NCI-H524 (cell line): ENCODE measurements around the gene ALG14.
A peak's percentile ranks its signal among the peaks of the same experiment; 100 is the strongest.
"Not testable (repeated sequence)": the region's sequence is repeated elsewhere in the genome, so short reads cannot be mapped to it uniquely, and the experiment has no call there.

Source experiments
- DNase-seq, 2 experiments: peaks; one replicate each; lab custom pipeline; 2025; lab: John Stamatoyannopoulos, UW

The ALG14 gene

DNA sequence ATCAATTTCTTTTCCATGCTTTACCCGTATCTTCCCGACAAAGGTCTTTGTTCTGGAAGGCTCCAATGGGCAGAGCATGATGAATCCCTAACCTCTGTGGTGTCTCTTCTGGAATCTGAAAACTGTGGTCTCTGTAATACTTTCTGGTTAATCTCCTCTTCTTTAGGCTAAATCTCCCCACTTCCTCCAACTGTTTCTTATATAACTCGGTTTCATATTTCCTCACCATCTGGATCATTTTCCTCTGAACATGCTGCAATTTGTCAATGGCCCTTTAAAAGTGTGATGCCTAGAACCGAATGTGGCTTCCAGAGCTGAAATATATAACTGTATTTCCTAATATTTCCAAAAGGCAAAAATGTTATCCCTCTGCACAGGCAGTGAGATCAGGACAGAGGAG lies 66.1 kb downstream of the ALG14 start:
- peak; percentile 76 to 93 for DNase-seq

DNA sequence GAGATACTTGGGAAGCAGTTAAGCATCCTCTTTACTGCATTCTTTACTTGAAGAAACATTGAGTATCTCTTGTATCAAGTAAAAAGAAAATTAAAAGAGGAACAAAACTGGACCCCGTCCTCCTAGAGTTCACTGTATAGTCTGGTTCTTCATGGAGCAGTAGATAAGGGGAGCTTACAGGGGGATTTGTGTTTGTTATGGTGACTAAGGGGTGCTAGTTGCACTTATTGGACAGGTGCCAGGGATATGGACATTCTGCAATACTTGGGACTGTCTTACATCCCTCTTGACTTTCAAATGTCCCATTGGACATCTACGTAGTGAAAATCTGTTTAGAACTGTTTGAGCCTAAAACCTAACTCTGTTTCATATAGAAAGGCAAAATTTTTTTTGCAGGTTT lies 67.2 kb downstream of the ALG14 start:
- no peak for DNase-seq

DNA sequence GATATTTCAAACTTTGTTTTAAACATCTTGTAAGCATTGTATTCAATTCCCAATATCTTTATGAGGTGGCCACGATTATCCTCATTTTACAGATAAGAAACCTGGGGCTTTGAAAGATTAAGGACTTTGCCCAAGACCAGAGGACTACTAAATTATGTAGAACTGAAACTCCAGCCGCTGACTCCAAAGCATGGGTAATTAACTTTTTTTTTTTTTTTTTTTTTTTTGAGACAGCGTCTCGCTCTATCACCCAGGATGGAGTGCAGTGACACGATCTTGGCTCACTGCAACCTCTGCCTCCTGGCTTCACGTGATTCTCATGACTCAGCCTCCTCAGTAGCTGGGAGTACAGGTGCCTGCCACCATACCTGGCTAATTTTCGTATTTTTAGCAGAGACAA lies 68.7 kb downstream of the ALG14 start:
- DNase-seq, result no peak

DNA sequence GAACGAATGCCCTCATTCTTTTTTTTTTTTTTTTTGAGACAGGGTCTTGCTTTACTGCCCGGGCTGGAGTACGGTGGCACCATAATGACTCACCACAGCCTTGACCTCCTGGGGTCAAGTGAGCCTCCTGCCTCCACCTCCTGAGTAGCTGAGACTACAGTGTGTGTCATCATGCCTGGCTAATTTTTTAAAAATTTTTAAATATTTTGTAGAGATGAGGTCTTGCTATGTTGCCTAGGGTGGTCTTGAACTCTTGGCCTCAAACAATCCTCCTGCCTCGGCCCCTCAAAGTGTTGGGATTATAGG lies 69.4 kb downstream of the ALG14 start:
- no peak for DNase-seq

DNA sequence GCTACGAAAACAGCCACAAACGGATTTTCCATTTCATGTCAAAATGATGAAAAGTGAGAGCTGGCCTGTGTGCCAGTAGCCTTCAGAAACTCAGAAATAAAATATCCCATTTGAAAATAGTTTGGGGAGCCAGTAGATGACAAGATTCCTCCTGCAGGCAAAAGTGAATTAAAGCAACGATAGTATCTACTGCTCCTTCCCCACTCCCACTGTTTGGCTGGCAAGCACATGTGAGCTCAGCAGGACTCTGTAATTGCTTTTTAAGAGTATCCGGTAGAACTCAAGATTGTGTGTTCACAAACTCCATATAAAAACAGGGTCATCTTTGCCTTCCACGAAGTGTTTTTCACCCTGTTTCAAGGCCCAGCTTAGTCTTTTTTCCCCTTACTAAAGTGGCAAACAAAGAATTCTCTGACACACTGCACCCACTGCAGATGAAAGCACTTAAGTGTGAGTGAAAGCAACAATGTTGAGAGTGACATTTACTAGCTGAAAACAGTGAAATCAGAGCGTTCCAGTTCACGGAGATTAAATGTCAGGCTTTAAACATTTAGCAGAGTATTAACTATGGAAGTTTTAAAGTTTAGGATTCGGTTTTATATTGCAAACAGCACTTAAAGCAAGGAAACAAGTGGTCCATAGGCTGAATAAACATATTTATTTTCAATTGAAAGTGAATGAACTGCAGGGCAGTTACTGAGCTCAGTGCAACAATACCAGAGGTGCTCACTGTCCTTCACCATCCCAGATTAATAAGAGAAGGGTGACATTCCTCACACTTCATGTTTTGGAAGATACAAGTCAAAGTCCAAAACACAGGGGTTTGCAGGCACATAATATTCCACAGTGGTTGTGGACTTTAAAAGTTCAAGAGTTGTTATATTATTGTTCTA lies 70.0 kb downstream of the ALG14 start:
- DNase-seq, result no peak

DNA sequence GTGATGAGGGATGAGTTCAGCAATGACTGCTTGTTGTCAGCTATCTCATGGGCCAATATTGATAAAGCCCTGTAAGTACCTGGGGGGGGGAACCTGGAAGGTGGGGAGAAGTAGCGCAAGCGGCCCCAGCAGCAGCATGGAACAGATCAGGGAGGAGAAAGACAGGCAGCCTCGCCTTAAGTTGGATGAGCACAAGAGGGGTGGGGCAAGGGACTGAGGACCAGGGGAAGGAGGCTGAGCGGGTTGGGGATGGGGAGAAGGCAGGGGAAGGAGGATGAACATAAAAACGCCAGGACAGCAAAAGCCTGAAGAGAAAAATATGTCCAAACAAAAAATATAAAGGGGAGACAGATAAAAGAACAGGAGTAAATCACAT lies 70.6 kb downstream of the ALG14 start:
- DNase-seq, result no peak

DNA sequence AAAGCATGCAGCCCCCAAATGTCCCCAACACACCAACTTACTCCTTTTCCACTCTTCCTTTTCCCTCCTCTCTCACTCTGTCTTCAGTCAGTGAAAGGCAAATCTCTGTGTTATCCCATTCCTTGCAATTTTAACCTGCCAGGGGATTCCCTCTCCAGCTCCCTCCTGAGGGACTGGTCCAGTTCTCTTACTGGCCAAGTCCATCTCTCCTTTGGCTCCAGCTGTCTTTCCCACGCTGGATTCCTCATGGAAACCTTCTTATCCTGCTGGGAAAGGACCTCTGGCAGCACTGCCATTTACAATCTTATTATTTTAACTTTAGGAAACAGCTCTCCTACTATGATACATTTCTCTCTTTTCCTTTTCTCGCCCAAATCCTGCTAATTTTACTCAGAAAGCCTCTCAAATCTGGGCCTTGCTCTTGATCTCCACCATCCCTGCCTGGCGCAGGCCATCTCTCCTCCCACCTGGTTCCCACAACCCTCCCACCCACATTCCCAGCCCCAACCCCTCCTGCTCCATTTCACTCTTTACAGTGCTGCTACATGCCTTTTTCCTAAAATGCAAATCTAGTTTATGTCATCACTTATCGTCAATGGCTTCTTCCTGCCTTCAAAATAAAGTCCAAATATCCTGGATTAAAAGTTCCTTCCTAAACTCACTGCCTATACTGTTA lies 73.2 kb downstream of the ALG14 start:
- DNase-seq, result no peak

DNA sequence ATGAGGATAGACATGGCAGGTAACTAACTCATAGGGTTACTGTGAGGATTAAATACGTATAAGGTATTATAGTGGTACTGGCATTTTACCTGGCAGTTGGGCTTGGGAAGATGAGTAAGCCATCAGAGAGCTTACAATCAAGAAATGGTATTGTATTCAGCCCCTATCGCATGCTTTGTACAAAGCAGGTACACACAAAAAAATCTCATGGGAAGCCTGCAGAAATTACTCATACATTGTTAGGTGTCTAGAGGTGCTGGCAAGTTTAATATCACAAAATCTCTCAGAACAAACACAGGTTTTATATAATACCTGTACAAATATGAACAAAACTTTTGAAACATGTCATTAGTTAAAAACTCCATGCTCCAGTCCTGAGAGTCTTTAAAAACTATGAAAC lies 74.0 kb downstream of the ALG14 start:
- DNase-seq, result no peak

DNA sequence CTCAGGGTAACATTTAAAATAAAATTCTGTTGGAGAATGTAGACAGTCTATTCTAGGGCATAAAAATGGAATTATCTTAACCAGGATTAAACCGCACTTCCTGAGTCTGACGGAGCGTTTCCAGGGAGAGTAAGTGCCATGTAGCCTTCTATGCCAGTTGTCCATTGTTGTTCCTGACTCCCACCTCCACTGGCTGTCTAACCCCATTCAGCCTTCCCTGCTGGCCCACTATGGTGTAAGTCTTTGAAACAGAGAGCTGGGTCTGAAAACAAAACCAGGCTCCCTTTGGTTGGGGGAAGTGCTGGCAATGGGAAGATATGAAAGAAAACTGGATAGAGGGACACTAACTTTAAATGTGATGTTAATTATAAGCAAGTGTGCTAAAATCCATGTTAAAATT lies 74.6 kb downstream of the ALG14 start:
- no peak for DNase-seq

DNA sequence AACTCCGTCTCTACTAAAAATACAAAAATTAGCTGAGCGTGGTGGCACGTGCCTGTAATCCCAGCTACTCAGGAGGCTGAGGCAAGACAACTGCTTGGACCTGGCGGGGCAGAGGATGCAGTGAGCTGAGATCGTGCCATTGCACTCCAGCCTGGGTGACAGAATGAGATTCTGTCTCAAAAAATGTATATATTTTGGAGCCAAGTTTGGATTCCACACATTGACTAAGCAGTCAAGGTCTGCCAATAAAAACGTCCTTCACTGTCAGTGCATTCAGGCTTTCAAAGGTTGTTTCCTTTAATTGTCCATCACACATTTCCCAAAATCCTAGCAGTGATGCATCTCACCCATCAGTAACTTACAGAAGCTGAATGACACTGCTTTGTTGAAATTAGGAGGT lies 77.2 kb downstream of the ALG14 start:
- DNase-seq, result not testable (repeated sequence)

DNA sequence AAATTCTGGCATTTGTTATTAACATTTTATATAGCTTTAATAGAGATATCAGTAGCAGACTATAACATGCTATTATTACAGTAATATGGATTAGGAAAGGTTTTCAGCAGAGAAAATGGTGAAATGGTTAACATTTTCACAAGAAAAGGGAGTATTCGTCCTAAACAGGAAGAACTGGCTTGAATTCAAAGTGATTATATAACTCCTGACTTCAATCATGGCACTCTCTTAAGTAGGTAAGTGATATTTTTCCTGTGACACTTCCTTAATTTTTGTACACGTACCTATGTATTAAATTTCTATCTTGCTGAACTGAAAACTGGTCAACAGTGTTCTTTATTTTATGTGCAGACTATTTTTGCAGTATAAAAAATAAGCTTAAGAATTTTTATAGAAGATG lies 77.9 kb downstream of the ALG14 start:
- no peak for DNase-seq

DNA sequence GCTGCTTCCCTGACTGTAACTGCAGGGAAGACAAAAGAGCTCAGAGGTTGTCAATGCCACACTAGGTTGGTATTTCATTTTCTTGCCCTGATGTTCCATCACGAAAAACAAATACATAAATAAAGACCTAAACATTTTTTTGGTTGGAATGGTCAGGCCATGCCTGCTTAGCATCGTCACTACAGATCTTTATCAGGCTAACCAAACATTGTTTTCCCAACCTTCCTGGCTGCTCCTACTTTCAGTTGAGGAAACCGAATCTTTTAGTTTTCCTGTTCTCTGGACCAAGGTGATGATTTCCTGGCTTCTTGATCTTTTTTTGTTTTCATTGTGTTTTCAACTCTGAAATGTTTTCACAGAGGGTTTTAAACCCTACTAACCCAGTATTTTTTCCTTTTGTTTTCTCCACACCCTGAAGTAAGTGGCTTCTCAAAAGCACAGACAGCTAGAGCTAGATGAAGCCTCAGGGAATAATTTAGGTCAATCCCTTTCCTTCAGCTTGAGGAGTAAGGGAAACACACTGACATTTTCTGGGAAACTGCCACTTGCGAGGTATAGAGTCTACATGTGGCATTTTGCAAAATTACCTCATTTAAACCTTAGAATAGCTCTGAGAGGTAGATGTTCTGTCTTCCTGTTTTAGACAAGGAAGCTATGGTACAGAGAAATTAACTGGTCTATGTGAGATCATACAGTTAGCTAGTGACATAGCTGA lies 78.7 kb downstream of the ALG14 start:
- DNase-seq, result no peak

DNA sequence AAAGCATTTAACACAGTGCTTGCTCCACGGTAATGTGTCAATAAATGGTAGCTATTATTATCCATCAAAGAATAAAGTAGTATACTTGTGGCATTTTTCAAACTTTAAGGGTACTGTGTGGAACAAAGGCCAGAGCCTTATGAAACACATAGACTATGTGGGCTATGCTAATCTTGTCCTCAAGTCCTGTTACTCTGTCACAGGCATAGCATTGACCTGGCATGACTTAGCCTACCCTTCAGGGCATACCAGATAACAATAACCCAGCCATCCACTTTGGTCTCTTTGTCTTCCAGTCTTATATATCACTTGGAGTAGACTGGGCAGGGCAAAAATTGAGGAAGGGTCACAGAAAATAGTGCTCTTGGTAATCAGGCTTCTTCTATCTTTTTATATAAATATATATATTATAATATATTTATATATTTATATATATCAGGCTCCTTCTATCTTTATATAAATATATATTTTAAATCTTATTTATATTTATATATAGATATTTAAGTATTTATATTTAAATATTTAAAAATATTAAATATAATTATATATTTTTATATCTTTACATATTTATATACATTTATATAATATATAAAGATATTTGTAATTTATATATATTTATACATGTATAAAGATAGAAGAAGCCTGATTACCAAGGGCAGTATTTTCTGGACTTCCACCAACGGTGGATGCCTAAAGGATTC lies 79.7 kb downstream of the ALG14 start:
- DNase-seq, result no peak

DNA sequence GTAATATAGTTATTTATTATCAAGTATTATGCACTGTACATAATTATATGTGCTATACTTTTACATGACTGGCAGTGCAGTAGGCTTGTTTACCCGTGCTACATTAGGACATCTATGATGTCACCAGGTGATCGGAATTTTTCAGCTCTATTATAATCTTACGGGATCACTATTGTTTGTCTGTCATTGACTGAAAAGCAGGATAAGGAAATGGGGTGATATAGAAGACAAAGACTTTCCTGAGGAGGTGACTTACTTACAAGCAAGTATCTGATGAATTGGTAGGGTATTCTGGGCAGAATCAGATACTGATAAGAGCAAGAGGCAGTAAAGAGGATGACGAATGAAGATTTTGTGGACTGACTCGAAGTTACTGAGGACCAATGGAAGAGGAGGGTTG lies 80.6 kb downstream of the ALG14 start:
- no peak for DNase-seq

DNA sequence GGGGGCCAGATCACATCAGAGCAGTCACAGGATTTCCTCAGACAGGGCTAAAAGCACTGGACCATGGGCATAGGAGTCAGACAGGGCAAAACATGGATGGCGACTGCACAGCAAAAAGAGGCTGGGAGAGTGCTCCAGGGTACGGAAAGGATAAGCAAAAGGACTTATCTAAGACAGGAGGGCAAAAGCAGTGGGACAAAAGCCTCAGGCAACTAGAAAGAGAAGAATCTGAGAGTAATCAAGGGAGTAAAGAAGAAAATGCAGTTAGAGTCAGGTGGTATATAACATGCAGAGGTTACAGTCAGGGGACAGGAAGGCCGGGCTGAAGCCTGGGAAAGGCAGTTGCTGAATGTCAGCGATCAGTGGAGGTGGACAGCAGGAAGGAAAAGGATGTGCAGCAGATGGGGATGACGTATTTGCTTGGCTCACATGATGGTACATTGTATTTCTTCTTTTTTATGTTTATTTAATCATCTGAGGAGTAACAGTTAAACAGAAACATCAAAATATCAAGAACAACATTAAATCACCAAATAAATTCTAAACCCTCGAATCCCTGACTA lies 82.8 kb downstream of the ALG14 start:
- no peak for DNase-seq

DNA sequence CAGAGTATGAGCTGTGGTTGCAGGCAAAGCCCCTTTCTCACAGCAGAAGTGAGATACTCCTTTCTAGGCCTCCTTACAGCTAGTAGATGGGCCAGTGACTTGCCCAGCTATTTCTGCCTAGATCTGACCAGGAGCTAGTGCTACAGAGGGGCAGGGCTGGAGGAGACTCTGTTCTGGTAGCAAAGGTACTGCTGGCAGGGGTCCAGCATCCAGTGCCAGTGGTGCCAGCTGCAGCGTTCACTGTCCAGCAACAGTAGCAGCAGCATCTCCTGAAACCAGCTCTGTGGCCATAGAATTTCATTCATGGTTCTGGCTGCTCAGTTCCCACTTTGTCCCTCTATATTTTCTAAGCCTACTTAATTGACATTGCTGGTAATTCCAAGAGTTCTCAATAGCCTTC lies 83.4 kb downstream of the ALG14 start:
- DNase-seq, result no peak

DNA sequence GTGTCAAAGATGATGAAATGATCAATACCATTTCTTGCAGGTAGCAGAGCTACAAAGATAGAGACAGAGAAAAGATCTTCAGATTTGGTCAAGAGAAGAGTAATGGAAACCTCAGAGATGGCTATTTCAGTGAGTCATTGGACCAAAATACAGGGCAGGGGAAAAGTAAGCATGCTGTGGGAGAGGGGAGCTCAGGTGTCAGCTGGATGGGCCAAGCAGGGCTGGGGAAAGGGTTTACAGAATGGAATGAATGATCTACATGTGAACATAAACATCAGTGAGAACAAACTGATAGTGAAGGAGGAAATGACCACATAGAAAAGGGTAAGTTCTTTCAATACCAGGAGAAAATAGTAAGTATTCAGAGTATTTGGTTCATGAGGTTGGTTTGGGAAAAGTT lies 84.4 kb downstream of the ALG14 start:
- no peak for DNase-seq

DNA sequence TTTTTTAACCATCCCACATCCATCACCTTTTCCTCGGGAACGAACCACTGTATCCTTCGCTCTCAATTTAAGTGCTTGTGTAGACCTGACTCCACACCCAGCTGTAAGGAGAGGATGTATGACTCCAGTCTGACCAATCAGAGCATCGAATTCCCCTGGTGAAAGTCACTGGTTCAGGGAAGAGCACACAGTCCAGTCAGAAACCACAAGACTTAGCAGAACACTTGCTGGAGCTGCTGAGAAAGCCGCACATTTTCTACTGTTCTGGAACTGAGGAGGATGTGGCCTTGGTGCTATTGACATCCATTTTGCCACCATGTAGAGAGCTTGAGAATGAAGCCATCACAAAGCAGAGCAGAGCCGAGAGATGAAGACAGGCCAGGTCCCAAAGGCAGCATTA lies 86.0 kb downstream of the ALG14 start:
- DNase-seq, result no peak

DNA sequence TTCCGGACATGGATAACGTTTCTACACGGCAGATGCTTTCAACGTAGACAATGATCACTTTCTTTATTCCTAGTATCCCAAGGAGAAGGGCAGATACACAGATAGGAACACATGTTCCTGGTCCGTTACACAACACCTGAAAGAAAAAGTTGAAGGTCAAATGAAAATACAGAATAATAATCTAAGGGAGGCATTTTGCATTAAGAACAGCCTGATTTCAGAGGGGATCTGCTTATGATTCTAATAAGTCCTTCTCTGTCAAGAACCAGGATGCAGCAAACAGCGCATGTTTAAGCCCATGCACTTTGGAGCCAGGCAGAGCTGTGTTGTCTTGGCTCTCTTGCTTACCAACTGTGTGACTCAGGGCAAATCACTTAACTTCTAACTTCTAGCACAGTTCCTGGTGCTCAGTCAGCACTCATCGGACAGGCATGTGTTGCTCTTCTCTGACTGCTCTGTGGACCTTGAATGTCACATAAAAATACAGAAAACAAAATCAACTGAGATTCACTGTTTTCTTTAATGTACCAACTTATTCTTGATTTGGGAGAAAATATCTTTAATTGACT lies 89.5 kb downstream of the ALG14 start:
- DNase-seq, result no peak

DNA sequence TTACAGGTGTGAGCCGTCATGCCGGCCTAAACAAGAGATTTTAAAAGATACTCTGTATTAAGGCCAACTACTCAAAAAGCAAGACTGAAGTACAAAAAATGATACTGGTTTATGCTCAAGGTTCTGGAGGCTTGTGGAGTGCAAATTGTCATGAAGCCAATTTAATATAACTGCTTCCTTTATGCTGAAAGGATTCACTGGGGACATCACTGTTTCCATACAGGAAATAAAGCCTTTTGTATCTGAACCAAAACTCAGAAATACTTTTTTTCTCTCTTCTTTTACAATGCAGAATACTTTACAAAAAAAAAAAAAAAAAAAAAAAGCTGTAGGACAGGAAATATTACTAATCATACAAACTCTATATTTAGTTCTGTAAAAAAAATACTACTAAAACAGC lies 90.4 kb downstream of the ALG14 start:
- DNase-seq, result no peak

DNA sequence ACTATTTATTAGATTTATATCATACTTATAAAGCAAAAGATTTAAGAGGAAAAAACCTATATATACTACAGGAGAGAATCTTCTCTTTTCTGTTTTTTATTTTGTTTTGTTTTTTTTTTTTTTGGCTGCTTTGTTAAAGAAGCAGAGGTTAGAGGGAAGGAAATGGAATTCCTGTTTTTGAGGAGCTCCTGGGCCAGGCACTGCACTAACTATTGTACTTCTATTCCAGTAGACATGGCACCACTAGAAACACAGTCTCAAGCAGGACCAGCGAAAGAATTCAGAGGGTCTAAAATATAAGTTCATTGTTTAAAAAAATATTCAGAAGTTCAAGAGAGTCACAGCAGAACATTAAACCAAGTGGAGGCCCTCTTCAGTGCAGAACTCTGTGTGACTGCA lies 91.2 kb downstream of the ALG14 start:
- DNase-seq, result no peak
